ENCODE measurements around the gene NT5DC3.
"Not testable (repeated sequence)": the region's sequence is repeated elsewhere in the genome, so short reads cannot be mapped to it uniquely, and the experiment has no call there.

DNA sequence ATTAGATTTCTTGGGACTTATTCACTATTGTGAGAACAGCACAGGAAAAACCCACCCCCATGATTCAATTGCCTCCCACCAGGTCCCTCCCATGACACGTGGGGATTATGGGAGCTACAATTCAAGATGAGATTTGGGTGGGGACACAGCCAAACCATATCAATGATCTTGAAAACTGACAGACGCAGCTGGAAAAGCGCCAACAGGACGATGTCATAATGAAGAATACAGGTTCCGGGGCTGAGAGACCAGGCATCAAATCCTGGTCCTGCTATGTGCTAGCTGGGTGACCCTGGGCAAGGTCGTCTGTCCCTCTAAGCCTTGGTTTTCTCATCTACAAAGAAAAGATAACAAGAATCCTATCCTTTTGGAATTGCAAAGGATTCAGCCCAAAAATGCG, 31.4 kb downstream of the NT5DC3 start:
- not testable (repeated sequence) for TF ChIP-seq CEBPB (IDR thresholded peaks at IDR 0.05); REST (IDR thresholded peaks at IDR 0.05); MAX (IDR thresholded peaks at IDR 0.05); CHD4 (IDR thresholded peaks at IDR 0.05; ENCODE audit: borderline replicate concordance); KDM1A (IDR thresholded peaks at IDR 0.05; ENCODE audit: low read depth); USF2 (IDR thresholded peaks at IDR 0.05); HOXB13 (CRISPR knock-in tag; IDR thresholded peaks at IDR 0.05; ENCODE audit: low read depth)
- TF ChIP-seq, protein P1, sequence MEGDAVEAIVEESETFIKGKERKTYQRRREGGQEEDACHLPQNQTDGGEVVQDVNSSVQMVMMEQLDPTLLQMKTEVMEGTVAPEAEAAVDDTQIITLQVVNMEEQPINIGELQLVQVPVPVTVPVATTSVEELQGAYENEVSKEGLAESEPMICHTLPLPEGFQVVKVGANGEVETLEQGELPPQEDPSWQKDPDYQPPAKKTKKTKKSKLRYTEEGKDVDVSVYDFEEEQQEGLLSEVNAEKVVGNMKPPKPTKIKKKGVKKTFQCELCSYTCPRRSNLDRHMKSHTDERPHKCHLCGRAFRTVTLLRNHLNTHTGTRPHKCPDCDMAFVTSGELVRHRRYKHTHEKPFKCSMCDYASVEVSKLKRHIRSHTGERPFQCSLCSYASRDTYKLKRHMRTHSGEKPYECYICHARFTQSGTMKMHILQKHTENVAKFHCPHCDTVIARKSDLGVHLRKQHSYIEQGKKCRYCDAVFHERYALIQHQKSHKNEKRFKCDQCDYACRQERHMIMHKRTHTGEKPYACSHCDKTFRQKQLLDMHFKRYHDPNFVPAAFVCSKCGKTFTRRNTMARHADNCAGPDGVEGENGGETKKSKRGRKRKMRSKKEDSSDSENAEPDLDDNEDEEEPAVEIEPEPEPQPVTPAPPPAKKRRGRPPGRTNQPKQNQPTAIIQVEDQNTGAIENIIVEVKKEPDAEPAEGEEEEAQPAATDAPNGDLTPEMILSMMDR (IDR thresholded peaks at IDR 0.05): not testable (repeated sequence)
